ENCODE data around the gene KCNQ1.

GRCh38 chr11:2717561-2718325 lies 272.9 kb downstream of the KCNQ1 start:
- TF ChIP-seq TAF1 (IDR thresholded peaks at IDR 0.05; ENCODE audit: low read depth, low read length), result no peak
- TF ChIP-seq POLR2A (IDR thresholded peaks at IDR 0.05; ENCODE audit: low read depth, low read length), result no peak
- TF ChIP-seq POLR2AphosphoS5 (IDR thresholded peaks at IDR 0.05; ENCODE audit: low read depth, low read length), result no peak

Measured in GM12891 (cell line).